BLaER1 treated with 17β-estradiol and CSF1 and Interleukin-3, amounts not matched to agents 10 nM and 100 nM (cell line): ENCODE results near the gene FAM216A.

Experiments used
- H3K27ac ChIP-seq, 11 experiments: shearing (Covaris generic); formaldehyde crosslinking; 2 replicates each; pipeline ENCODE4 v1.8.1; 2022
- H3K27me3 ChIP-seq, 11 experiments: shearing (Covaris generic); formaldehyde crosslinking; 2 replicates each; pipeline ENCODE4 v1.8.1; 2022
- H3K36me3 ChIP-seq, 11 experiments: shearing (Covaris generic); formaldehyde crosslinking; 2 replicates each; pipeline ENCODE4 v1.8.1; 2022
- H3K4me1 ChIP-seq, 10 experiments: shearing (Covaris generic); formaldehyde crosslinking; 2 replicates each; pipeline ENCODE4 v1.8.1; 2022
- H3K4me2 ChIP-seq, 11 experiments: shearing (Covaris generic); formaldehyde crosslinking; 2 replicates each; pipeline ENCODE4 v1.8.1; 2022
- H3K4me3 ChIP-seq, 10 experiments: shearing (Covaris generic); formaldehyde crosslinking; 2 replicates each; pipeline ENCODE4 v1.8.1; 2022
- H3K9ac ChIP-seq, 11 experiments: shearing (Covaris generic); formaldehyde crosslinking; 2 replicates each; pipeline ENCODE4 v1.8.1; 2022
- H3K9me3 ChIP-seq, 11 experiments: shearing (Covaris generic); formaldehyde crosslinking; replicated peaks in 1 of 11; 2 replicates each; pipeline ENCODE4 v1.8.1; 2022
- H4K20me1 ChIP-seq, 11 experiments: shearing (Covaris generic); formaldehyde crosslinking; 2 replicates each; pipeline ENCODE4 v1.8.1; 2022
- Cebpa-rat ChIP-seq, 11 experiments: shearing (Covaris generic); IDR thresholded peaks; 2 replicates each; pipeline ENCODE4 v1.8.1; 2022

The FAM216A gene

GRCh38 chr12:110532644-110533043 lies 64.0 kb downstream of the FAM216A start:
- Histone ChIP-seq H3K27ac (no peak overlapping the region), H4K20me1 (peaks cover 0 to 62% (median 16%) of the 10 kb centered on the region in 11 experiments; a peak in 17 of 22 replicates), H3K4me2 (no peak overlapping the region), H3K4me3 (no peak overlapping the region), H3K4me1 (peaks cover 0 to 7% (median 0%) of the 10 kb centered on the region in 10 experiments; a peak in 2 of 20 replicates), H3K27me3 (no peaks in the 10 kb centered on the region), H3K36me3 (peaks cover 70 to 86% (median 79%) of the 10 kb centered on the region in 11 experiments), H3K9me3 (no peaks in the 10 kb centered on the region), H3K9ac (no peak overlapping the region)
- no peak for TF ChIP-seq Cebpa-rat (IDR thresholded peaks at IDR 0.05)

GRCh38 chr12:110533607-110534006 lies 65.0 kb downstream of the FAM216A start:
- no peak for TF ChIP-seq Cebpa-rat (IDR thresholded peaks at IDR 0.05)
- Histone ChIP-seq H3K27ac (no peak overlapping the region), H3K36me3 (peaks cover 80 to 96% (median 89%) of the 10 kb centered on the region in 11 experiments)

GRCh38 chr12:110534811-110535210 lies 66.2 kb downstream of the FAM216A start:
- no peak overlapping the region for H3K4me3 ChIP-seq
- peaks cover 0 to 7% (median 0%) of the 10 kb centered on the region in 10 experiments; a peak in 2 of 20 replicates for H3K4me1 ChIP-seq
- no peaks in the 10 kb centered on the region for H3K27me3 ChIP-seq
- TF ChIP-seq Cebpa-rat (IDR thresholded peaks at IDR 0.05): no peak
- H3K9me3 ChIP-seq: no peaks in the 10 kb centered on the region
- H3K9ac ChIP-seq: no peak overlapping the region
- H3K36me3 ChIP-seq: peaks cover 92 to 100% (median 98%) of the 10 kb centered on the region in 11 experiments
- no peak overlapping the region for H3K4me2 ChIP-seq
- H4K20me1 ChIP-seq: peaks cover 0 to 84% (median 37%) of the 10 kb centered on the region in 11 experiments; a peak in 18 of 22 replicates
- no peak overlapping the region for H3K27ac ChIP-seq

More at GRCh38 chr12:110533607-110534006, 65.0 kb downstream of the FAM216A start:
- Histone ChIP-seq H3K4me1 (peaks cover 0 to 7% (median 0%) of the 10 kb centered on the region in 10 experiments; a peak in 2 of 20 replicates), H3K9ac (no peak overlapping the region), H3K27me3 (no peaks in the 10 kb centered on the region), H3K4me2 (no peak overlapping the region), H4K20me1 (peaks cover 0 to 71% (median 25%) of the 10 kb centered on the region in 11 experiments; a peak in 17 of 22 replicates), H3K4me3 (no peak overlapping the region), H3K9me3 (no peaks in the 10 kb centered on the region)

GRCh38 chr12:110536834-110537604 lies 68.4 kb downstream of the FAM216A start:
- Histone ChIP-seq H3K36me3 (peaks cover 95 to 100% (median 98%) of the 10 kb centered on the region in 11 experiments), H3K9ac (no peak overlapping the region), H3K4me3 (no peak overlapping the region), H4K20me1 (peaks cover 0 to 92% (median 42%) of the 10 kb centered on the region in 11 experiments; a peak in 18 of 22 replicates), H3K4me2 (no peak overlapping the region), H3K27ac (no peak overlapping the region), H3K4me1 (peaks cover 0 to 7% (median 0%) of the 10 kb centered on the region in 10 experiments; a peak in 2 of 20 replicates), H3K27me3 (no peaks in the 10 kb centered on the region), H3K9me3 (no peaks in the 10 kb centered on the region)
- TF ChIP-seq Cebpa-rat (IDR thresholded peaks at IDR 0.05): no peak

GRCh38 chr12:110537605-110538409 lies 69.2 kb downstream of the FAM216A start:
- Histone ChIP-seq H3K9ac (no peak overlapping the region), H4K20me1 (peaks cover 1 to 91% (median 44%) of the 10 kb centered on the region in 11 experiments; a peak in 19 of 22 replicates), H3K36me3 (peaks cover 95 to 100% (median 98%) of the 10 kb centered on the region in 11 experiments), H3K4me1 (peaks cover 0 to 5% (median 0%) of the 10 kb centered on the region in 10 experiments; a peak in 5 of 20 replicates), H3K4me2 (no peak overlapping the region), H3K27ac (no peak overlapping the region), H3K9me3 (no peaks in the 10 kb centered on the region), H3K27me3 (no peaks in the 10 kb centered on the region), H3K4me3 (no peak overlapping the region)
- TF ChIP-seq Cebpa-rat (IDR thresholded peaks at IDR 0.05): no peak

- Histone ChIP-seq H3K4me3 (no peak overlapping the region), H3K27me3 (no peaks in the 10 kb centered on the region), H3K4me2 (no peak overlapping the region), H3K9ac (no peak overlapping the region; a peak in 1 of 22 replicates), H4K20me1 (peaks cover 5 to 94% (median 55%) of the 10 kb centered on the region in 11 experiments; a peak in 20 of 22 replicates), H3K9me3 (no peaks in the 10 kb centered on the region), H3K27ac (no peak overlapping the region), H3K4me1 (peaks cover 0 to 8% (median 4%) of the 10 kb centered on the region in 10 experiments; a peak in 5 of 20 replicates), H3K36me3 (peaks cover 95 to 100% (median 99%) of the 10 kb centered on the region in 11 experiments)
- no peak for TF ChIP-seq Cebpa-rat (IDR thresholded peaks at IDR 0.05)
These were observed 70.4 kb downstream of the FAM216A start for GRCh38 chr12:110538869-110539622.
